Activated CD8-positive, alpha-beta T cell treated with anti-CD3 and anti-CD28 coated beads for 36 hours (primary cell): ENCODE data around the gene SOBP. TPM values are rescaled to one million over a fixed set of nuclear protein-coding genes. Genes with fewer than 3 reads are reported as not detected.

Source experiments
- ATAC-seq: fragments of 200-7000 bp; cut with Tn5 transposase; one replicate; pipeline ENCODE4 v1.10.0; 2021; ENCODE audit warnings: mild to moderate bottlenecking, moderate library complexity
- CTCF ChIA-PET: fragments of 350-600 bp; sonication (Branson Sonifier 250); formaldehyde crosslinking; loops from one replicate; lab custom pipeline; 2021; ENCODE audit warnings: antibody characterized with exemption; lab: Charles Lee
- POLR2A ChIA-PET: fragments of 350-600 bp; sonication (Branson Sonifier 250); formaldehyde crosslinking; loops from one replicate; lab custom pipeline; 2021; ENCODE audit warnings: antibody characterized with exemption; lab: Charles Lee
- DNase-seq: peaks from one replicate; pipeline ENCODE4 v3.0.0-alpha.2; 2020
- H3K27ac Mint-ChIP-seq: one replicate; pipeline ENCODE4 v1.8.0; 2021; ENCODE audit warnings: mild to moderate bottlenecking, mixed read lengths
- H3K27me3 Mint-ChIP-seq: one replicate; pipeline ENCODE4 v1.8.0; 2021; ENCODE audit warnings: mixed read lengths
- H3K36me3 Mint-ChIP-seq: one replicate; pipeline ENCODE4 v1.8.0; 2021; ENCODE audit warnings: low read depth, mixed read lengths
- H3K4me1 Mint-ChIP-seq: one replicate; pipeline ENCODE4 v1.8.0; 2021; ENCODE audit warnings: low read depth, mixed read lengths
- H3K4me3 Mint-ChIP-seq: one replicate; pipeline ENCODE4 v1.8.0; 2021; ENCODE audit warnings: mild to moderate bottlenecking, moderate library complexity, mixed read lengths
- H3K9me3 Mint-ChIP-seq: one replicate; pipeline ENCODE4 v1.8.0; 2021; ENCODE audit warnings: mixed read lengths
- CTCF ChIP-seq: fragments of 200-600 bp; IDR thresholded peaks from one replicate; pipeline ENCODE4 v1.8.0; 2022; ENCODE audit warnings: antibody characterized with exemption, mild to moderate bottlenecking
- intact Hi-C: fragments of 100-400 bp; cut with micrococcal nuclease; formaldehyde crosslinking; loops from one replicate; pipeline ENCODE4 v1.10.0; 2022
- total RNA-seq, 2 experiments: library from RNA; stranded (reverse); gene quantifications; one replicate each; pipeline ENCODE4 v1.2.3, GENCODE V29; 2021

SOBP gene
- total RNA-seq, 2 experiments from 2014 or later = 0.77 to 1.1 TPM

GRCh38 chr6:107443608-107444267, 46.2 kb upstream of the SOBP start:
- ATAC-seq (no peak), DNase-seq (no peak)
- Mint-ChIP-seq H3K4me3 (no peak overlapping the region), H3K4me1 (peaks cover 17% of the 10 kb centered on the region), H3K27ac (no peak overlapping the region), H3K27me3 (no peaks in the 10 kb centered on the region), H3K9me3 (peaks cover 17% of the 10 kb centered on the region), H3K36me3 (peaks cover 25% of the 10 kb centered on the region)
- intact Hi-C loops = no loop called here
- POLR2A ChIA-PET = no interaction called here
- no peak for TF ChIP-seq CTCF
- CTCF ChIA-PET = interaction anchor here (1.0 kb wide), 1 partner anchor 16 kb away, joined by 3 read pairs; the partner anchor contains the start of gene PDSS2

- ChIA-PET POLR2A (interaction anchor here (0.5 to 0.7 kb wide), 2 partner anchors 57 to 392 kb away, joined by 3 read pairs; no protein-coding TSS in a partner anchor), CTCF (interaction anchor here (0.9 to 1.0 kb wide), 2 partner anchors 15 to 107 kb away, joined by 3 read pairs; partner anchors contain the start of gene PDSS2)
- no peak for TF ChIP-seq CTCF
Observed at GRCh38 chr6:107444277-107444676, 45.6 kb upstream of the SOBP start.

GRCh38 chr6:107447663-107448216, 42.2 kb upstream of the SOBP start:
- ChIA-PET CTCF (interaction anchor here (2.0 kb wide), 1 partner anchor 11 kb away, joined by 6 read pairs; the partner anchor contains the start of gene PDSS2), POLR2A (interaction anchor here (1.1 kb wide), 1 partner anchor 11 kb away, joined by 4 read pairs; the partner anchor contains the start of gene PDSS2)
- H3K9me3 Mint-ChIP-seq = peaks cover 23% of the 10 kb centered on the region
- no peak for DNase-seq
- H3K27ac Mint-ChIP-seq = no peak overlapping the region
- no peaks in the 10 kb centered on the region for H3K27me3 Mint-ChIP-seq
- TF ChIP-seq CTCF = no peak
- no peak overlapping the region for H3K4me3 Mint-ChIP-seq
- H3K4me1 Mint-ChIP-seq = peaks cover 4% of the 10 kb centered on the region
- intact Hi-C loops = no loop called here
- peaks cover 55% of the 10 kb centered on the region for H3K36me3 Mint-ChIP-seq
- ATAC-seq = no peak

More at GRCh38 chr6:107444277-107444676, 45.6 kb upstream of the SOBP start:
- DNase-seq (no peak), ATAC-seq (no peak)
- intact Hi-C loops = no loop called here
- Mint-ChIP-seq H3K27ac (no peak overlapping the region), H3K36me3 (peaks cover 30% of the 10 kb centered on the region), H3K27me3 (no peaks in the 10 kb centered on the region), H3K4me1 (peaks cover 17% of the 10 kb centered on the region), H3K4me3 (no peak overlapping the region), H3K9me3 (peaks cover 21% of the 10 kb centered on the region)

- H3K36me3 Mint-ChIP-seq = peaks cover 55% of the 10 kb centered on the region
- POLR2A ChIA-PET = interaction anchor here (1.1 kb wide), 1 partner anchor 10 kb away, joined by 4 read pairs; the partner anchor contains the start of gene PDSS2
- no peaks in the 10 kb centered on the region for H3K27me3 Mint-ChIP-seq
- CTCF ChIA-PET = interaction anchor here (2.0 kb wide), 1 partner anchor 10 kb away, joined by 6 read pairs; the partner anchor contains the start of gene PDSS2
- H3K9me3 Mint-ChIP-seq = peaks cover 23% of the 10 kb centered on the region
- no peak overlapping the region for H3K27ac Mint-ChIP-seq
- no peak overlapping the region for H3K4me3 Mint-ChIP-seq
- TF ChIP-seq CTCF = no peak
- no peaks in the 10 kb centered on the region for H3K4me1 Mint-ChIP-seq
- DNase-seq = no peak
- no peak for ATAC-seq
- intact Hi-C loops = no loop called here
Observed at GRCh38 chr6:107448776-107449175, 41.1 kb upstream of the SOBP start.
